GM12864 (cell line): ENCODE data around the gene FAHD2A.
"Not testable (repeated sequence)": the region's sequence is repeated elsewhere in the genome, so short reads cannot be mapped to it uniquely, and the experiment has no call there.

Experiments
- DNase-seq: peaks from one replicate; pipeline ENCODE4 v3.0.0-alpha.2; 2011; ENCODE audit warnings: low read depth
- H3K4me3 ChIP-seq: 2 replicates; pipeline ENCODE4 v1.5.1; 2011; ENCODE audit warnings: mild to moderate bottlenecking, low read depth, low read length, control low read depth

The FAHD2A gene

GRCh38 chr2:95442474-95443099, 40.1 kb downstream of the FAHD2A start:
- DNase-seq, H3K4me3 ChIP-seq: not testable (repeated sequence)

- not testable (repeated sequence) for DNase-seq, H3K4me3 ChIP-seq
Measured at GRCh38 chr2:95445317-95445716, 42.8 kb downstream of the FAHD2A start.

GRCh38 chr2:95463292-95463691, 60.8 kb downstream of the FAHD2A start:
- DNase-seq, H3K4me3 ChIP-seq: not testable (repeated sequence)
